Endothelial cell of umbilical vein (primary cell): Measurements from ENCODE around the gene SETBP1. TPM values are rescaled to one million over a fixed set of nuclear protein-coding genes. Genes with fewer than 3 reads are reported as not detected.

Experiments used
- BruUV-seq: library from RNA; stranded (reverse); fragments of 400-500 nt; replicated peaks from 2 replicates; lab custom pipeline; 2021; lab: Mats Ljungman, UMichigan
- CTCF ChIA-PET: fragments of 300-600, 350-600 bp; sonication (Branson Sonifier 250); formaldehyde crosslinking; loops from one replicate; lab custom pipeline; 2021; ENCODE audit warnings: antibody characterized with exemption, inconsistent platforms; lab: Charles Lee
- POLR2A ChIA-PET: fragments of 300-600, 350-600 bp; sonication (Branson Sonifier 250); formaldehyde crosslinking; loops from one replicate; lab custom pipeline; 2021; ENCODE audit warnings: antibody characterized with exemption, inconsistent platforms; lab: Charles Lee
- DNase-seq: peaks from one replicate; pipeline ENCODE4 v3.0.0-alpha.2; 2011; ENCODE audit warnings: low read depth, low spot score
- FAIRE-seq: peaks from 2 replicates; lab custom pipeline; 2011; peaks lifted over from hg19 to GRCh38; lab: Jason Lieb, UNC
- H2AFZ ChIP-seq: 2 replicates; pipeline ENCODE4 v1.6.0; 2012; ENCODE audit warnings: low read depth, low read length, control low read depth, inconsistent platforms
- H3K27ac ChIP-seq: 2 replicates; pipeline ENCODE4 v1.5.1; 2011; ENCODE audit warnings: low read depth, mild to moderate bottlenecking, control low read depth, low read length, moderate library complexity; ENCODE audit not compliant: insufficient read depth
- H3K27me3 ChIP-seq, 2 experiments: 2 replicates each; pipeline versions ENCODE4 v1.6.0 to v1.6.1; 2011; ENCODE audit warnings: low read length in 2 of 2, mixed read lengths in 1 of 2; ENCODE audit not compliant: control insufficient read depth in 2 of 2, insufficient read depth in 2 of 2
- H3K36me3 ChIP-seq, 2 experiments: 2 replicates in 1 of 2; 3 replicates in 1 of 2; pipeline ENCODE4 v1.5.1; 2011; ENCODE audit warnings: low read length in 2 of 2, mild to moderate bottlenecking in 1 of 2, moderate library complexity in 1 of 2; ENCODE audit not compliant: control insufficient read depth in 2 of 2, insufficient read depth in 2 of 2; ENCODE audit errors: extremely low read depth in 1 of 2
- H3K4me1 ChIP-seq: 3 replicates; pipeline ENCODE4 v1.5.1; 2011; ENCODE audit warnings: mild to moderate bottlenecking, low read length; ENCODE audit not compliant: control insufficient read depth, insufficient read depth; ENCODE audit errors: extremely low read depth
- H3K4me2 ChIP-seq: 2 replicates; pipeline ENCODE4 v1.6.1; 2011; ENCODE audit warnings: low read length, control low read depth, mixed read lengths; ENCODE audit not compliant: insufficient read depth
- H3K4me3 ChIP-seq, 3 experiments: fragments of 200-600 bp in 1 of 3; sonication (generic), shearing (Covaris generic) in 1 of 3; replicated peaks in 1 of 3; 2 replicates each; pipeline ENCODE4 v1.5.1; 2011 to 2016; ENCODE audit warnings: control low read depth in 3 of 3, low read length in 3 of 3, mild to moderate bottlenecking in 2 of 3, inconsistent platforms in 1 of 3, low read depth in 1 of 3, moderate library complexity in 1 of 3; ENCODE audit not compliant: insufficient read depth in 1 of 3
- H3K79me2 ChIP-seq: 2 replicates; pipeline ENCODE4 v1.6.0; 2012; ENCODE audit warnings: low read length, inconsistent platforms; ENCODE audit not compliant: control insufficient read depth, insufficient read depth
- H3K9ac ChIP-seq: replicated peaks from 2 replicates; pipeline ENCODE3; 2011; ENCODE audit warnings: low read length, control low read depth; ENCODE audit not compliant: insufficient read depth; ENCODE audit errors: extremely low read depth
- H3K9me1 ChIP-seq: replicated peaks from 3 replicates; pipeline ENCODE4 v1.6.0; 2011; ENCODE audit warnings: mild to moderate bottlenecking, low read length; ENCODE audit not compliant: control insufficient read depth, insufficient read depth; ENCODE audit errors: extremely low read depth
- H3K9me3 ChIP-seq: replicated peaks from 2 replicates; pipeline ENCODE4 v1.5.1; 2012; ENCODE audit warnings: low read length, inconsistent platforms; ENCODE audit not compliant: control insufficient read depth, insufficient read depth
- H4K20me1 ChIP-seq: replicated peaks from 2 replicates; pipeline ENCODE3; 2011; ENCODE audit warnings: mild to moderate bottlenecking, low read length; ENCODE audit not compliant: control insufficient read depth, insufficient read depth; ENCODE audit errors: extremely low read depth
- CTCF ChIP-seq, 2 donors: IDR thresholded peaks; 1 replicate in 1 of 2; 2 replicates in 1 of 2; pipeline ENCODE4 v1.5.1; 2011; ENCODE audit warnings: low read length in 2 of 2, mild to moderate bottlenecking in 2 of 2, moderate library complexity in 2 of 2, control low read depth in 1 of 2, inconsistent platforms in 1 of 2, low read depth in 1 of 2; ENCODE audit not compliant: insufficient read depth in 1 of 2; ENCODE audit errors: extremely low read depth in 1 of 2
- EZH2 ChIP-seq: IDR thresholded peaks from 2 replicates; pipeline ENCODE4 v1.6.1; 2012; ENCODE audit warnings: borderline replicate concordance, low read depth, mild to moderate bottlenecking, moderate library complexity, low read length, inconsistent platforms; ENCODE audit not compliant: severe bottlenecking
- FOS ChIP-seq: IDR thresholded peaks from 2 replicates; pipeline ENCODE4 v1.6.1; 2011; ENCODE audit warnings: mild to moderate bottlenecking, low read length, moderate library complexity, borderline replicate concordance; ENCODE audit not compliant: insufficient read depth
- GATA2 ChIP-seq: IDR thresholded peaks from 2 replicates; pipeline ENCODE4 v1.7.0; 2011; ENCODE audit warnings: low read depth, mild to moderate bottlenecking, moderate library complexity, mixed read lengths, low read length; ENCODE audit not compliant: insufficient read length, insufficient read depth
- JUN ChIP-seq: IDR thresholded peaks from 2 replicates; pipeline ENCODE4 v1.6.1; 2011; ENCODE audit warnings: borderline replicate concordance, low read depth; ENCODE audit not compliant: insufficient read length, insufficient read depth
- MYC ChIP-seq: IDR thresholded peaks from one replicate; pipeline ENCODE4 v1.6.1; 2011; ENCODE audit warnings: mild to moderate bottlenecking, low read depth, low read length
- POLR2A ChIP-seq: IDR thresholded peaks from 2 replicates; pipeline ENCODE4 v1.6.1; 2012; ENCODE audit warnings: low read depth, mild to moderate bottlenecking, control low read depth, low read length
- POLR2AphosphoS5 ChIP-seq: IDR thresholded peaks from 2 replicates; pipeline ENCODE4 v1.6.1; 2012; ENCODE audit warnings: low read depth, mild to moderate bottlenecking, control low read depth, low read length, moderate library complexity; ENCODE audit not compliant: insufficient read depth
- dilution Hi-C: fragments of 300-500 bp; cut with MboI; formaldehyde crosslinking; loops from one replicate; pipeline ENCODE4 v1.15.0; 2019; ENCODE audit warnings: low sequenced_read_pairs; ENCODE audit not compliant: extremely low pct_ligation_motif_present
- intact Hi-C: fragments of 100-400 bp; cut with micrococcal nuclease; formaldehyde crosslinking; loops from one replicate; pipeline ENCODE4 v1.10.0; 2022
- polyA plus RNA-seq, 4 experiments: library from polyadenylated mRNA; depleted of rRNA in 3 of 4; stranded (reverse) in 3 of 4; unstranded in 1 of 4; fragments of >200 nt; gene quantifications; 2 replicates each; pipeline versions ENCODE4 v1.2.1 to v1.2.3, GENCODE V29; 2011 to 2012; ENCODE audit warnings: missing spikeins in 1 of 4
- total RNA-seq: library from RNA; stranded (reverse); gene quantifications from 2 replicates; pipeline ENCODE4 v1.2.3, GENCODE V29; 2021
- TF ChIP-seq, protein P1 (sequence below): IDR thresholded peaks from 2 replicates; pipeline ENCODE4 v1.6.1; 2011; ENCODE audit not compliant: insufficient read depth, insufficient read length

SETBP1 gene
- total and polyA plus RNA-seq, 2 donors (not counting 3 experiments of a cell fraction or from before 2014, with no cell fraction given), result 0.76 to 3.1 TPM

- Histone ChIP-seq H3K9ac (no peak overlapping the region), H3K27ac (no peak overlapping the region), H2AFZ (no peak overlapping the region), H3K79me2 (no peaks in the 10 kb centered on the region), H3K4me3 (no peak overlapping the region), H3K4me1 (no peaks in the 10 kb centered on the region), H3K4me2 (no peak overlapping the region), H3K36me3 (no peaks in the 10 kb centered on the region), H3K9me1 (no peaks in the 10 kb centered on the region), H3K9me3 (no peaks in the 10 kb centered on the region), H3K27me3 (no peaks in the 10 kb centered on the region), H4K20me1 (no peaks in the 10 kb centered on the region)
- CTCF ChIA-PET, result no interaction called here
- POLR2A ChIA-PET, result no interaction called here
- intact Hi-C loops, result no loop called here
- FAIRE-seq (no peak), DNase-seq (no peak)
- no peak for TF ChIP-seq JUN
- no peak for TF ChIP-seq POLR2A
- TF ChIP-seq EZH2, result no peak
- TF ChIP-seq FOS, result no peak
- no peak for TF ChIP-seq POLR2AphosphoS5
- TF ChIP-seq CTCF (IDR thresholded peaks at IDR 0.05; ENCODE audit: extremely low read depth in 1 of 2, insufficient read depth in 1 of 2, low read depth in 1 of 2, low read length in 2 of 2), result no peak
- TF ChIP-seq, protein P1, sequence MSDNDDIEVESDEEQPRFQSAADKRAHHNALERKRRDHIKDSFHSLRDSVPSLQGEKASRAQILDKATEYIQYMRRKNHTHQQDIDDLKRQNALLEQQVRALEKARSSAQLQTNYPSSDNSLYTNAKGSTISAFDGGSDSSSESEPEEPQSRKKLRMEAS, result no peak
- TF ChIP-seq MYC, result no peak
- TF ChIP-seq GATA2, result no peak
- dilution Hi-C loops, result no loop called here
- BruUV-seq, result no TSS peak
These were observed 163.8 kb downstream of the SETBP1 start for GRCh38 chr18:44844486-44844885.
